ENCODE results near the gene RTN4.

Gene RTN4

GRCh38 chr2:55035716-55036115 lies 14.5 kb downstream of the RTN4 start:
- H3K27me3 Mint-ChIP-seq: no peaks in the 10 kb centered on the region

DNA sequence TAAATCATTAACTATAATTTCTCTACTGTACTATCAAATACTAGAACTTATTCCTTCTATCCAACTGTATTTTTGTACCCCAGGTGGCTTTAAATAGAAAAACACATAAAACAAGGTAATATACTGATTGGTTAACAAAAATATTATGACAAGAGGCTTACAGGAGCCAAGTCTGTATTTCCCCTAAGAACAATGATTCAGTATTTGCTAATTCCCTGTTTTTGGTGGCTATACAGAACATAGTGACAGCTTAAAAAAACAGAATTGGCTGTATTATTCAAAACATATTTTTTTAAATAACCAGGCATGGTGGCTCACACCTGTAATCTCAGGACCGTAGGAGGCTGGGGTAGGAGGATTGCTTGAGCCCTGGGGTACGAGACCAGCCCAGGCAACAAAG lies 16.3 kb downstream of the RTN4 start:
- peaks cover 38% of the 10 kb centered on the region for H3K36me3 Mint-ChIP-seq
- peaks cover 25% of the 10 kb centered on the region for H3K9me3 Mint-ChIP-seq
- no peak for DNase-seq
- CTCF ChIA-PET: no interaction called here
- no peak overlapping the region for H3K27ac Mint-ChIP-seq
- no peak overlapping the region for H3K4me3 Mint-ChIP-seq
- H3K4me1 Mint-ChIP-seq: peaks cover 42% of the 10 kb centered on the region
- no peaks in the 10 kb centered on the region for H3K27me3 Mint-ChIP-seq

More at GRCh38 chr2:55035716-55036115, 14.5 kb downstream of the RTN4 start:
- Mint-ChIP-seq H3K27ac (no peak overlapping the region), H3K36me3 (peaks cover 37% of the 10 kb centered on the region), H3K4me1 (peaks cover 42% of the 10 kb centered on the region), H3K4me3 (no peak overlapping the region), H3K9me3 (peaks cover 24% of the 10 kb centered on the region)
- CTCF ChIA-PET: no interaction called here
- no peak for DNase-seq

- Mint-ChIP-seq H3K36me3 (peaks cover 34% of the 10 kb centered on the region), H3K27ac (peak overlapping the region; percentile 19), H3K9me3 (peaks cover 18% of the 10 kb centered on the region), H3K4me3 (no peak overlapping the region), H3K27me3 (no peaks in the 10 kb centered on the region), H3K4me1 (peaks cover 38% of the 10 kb centered on the region)
- CTCF ChIA-PET: interaction anchor here (1.0 to 1.1 kb wide), 2 partner anchors 15 to 20 kb away, joined by 3 read pairs; no protein-coding TSS in a partner anchor
- DNase-seq: peak; percentile 24
Observed at GRCh38 chr2:55033076-55033742, 17.0 kb downstream of the RTN4 start.

- no peak overlapping the region for H3K4me3 Mint-ChIP-seq
- H3K36me3 Mint-ChIP-seq: peaks cover 21% of the 10 kb centered on the region
- H3K27ac Mint-ChIP-seq: no peak overlapping the region
- H3K9me3 Mint-ChIP-seq: peaks cover 9% of the 10 kb centered on the region
- no peak for DNase-seq
- no peaks in the 10 kb centered on the region for H3K27me3 Mint-ChIP-seq
- CTCF ChIA-PET: no interaction called here
- peaks cover 32% of the 10 kb centered on the region for H3K4me1 Mint-ChIP-seq
Observed at GRCh38 chr2:55031505-55031904, 18.7 kb downstream of the RTN4 start.

DNA sequence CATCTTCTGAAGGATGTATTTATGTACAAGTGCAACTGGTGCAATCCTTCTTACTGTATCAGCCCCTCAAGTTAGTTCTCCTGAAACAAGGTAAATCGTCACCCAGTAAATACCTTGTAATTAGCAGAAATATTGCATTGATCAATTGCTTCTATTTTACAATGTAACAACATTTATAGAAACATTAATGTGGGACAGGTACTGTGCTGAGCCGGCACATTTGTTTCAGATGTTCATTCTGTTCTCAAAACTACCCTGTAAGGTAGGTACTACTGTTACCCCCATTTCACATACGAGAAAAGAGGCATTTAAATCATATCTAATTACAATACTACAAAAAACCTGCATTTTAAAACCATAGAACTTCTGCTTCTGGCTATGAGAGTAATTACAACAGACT lies 19.5 kb downstream of the RTN4 start:
- Mint-ChIP-seq H3K4me1 (peaks cover 30% of the 10 kb centered on the region), H3K9me3 (peaks cover 8% of the 10 kb centered on the region), H3K36me3 (peaks cover 23% of the 10 kb centered on the region), H3K27me3 (no peaks in the 10 kb centered on the region), H3K4me3 (no peak overlapping the region), H3K27ac (no peak overlapping the region)
- no peak for DNase-seq
- CTCF ChIA-PET: no interaction called here

- no peak overlapping the region for H3K27ac Mint-ChIP-seq
- H3K9me3 Mint-ChIP-seq: peaks cover 3% of the 10 kb centered on the region
- no peak overlapping the region for H3K4me3 Mint-ChIP-seq
- H3K4me1 Mint-ChIP-seq: peaks cover 20% of the 10 kb centered on the region
- CTCF ChIA-PET: no interaction called here
- peaks cover 17% of the 10 kb centered on the region for H3K36me3 Mint-ChIP-seq
- H3K27me3 Mint-ChIP-seq: no peaks in the 10 kb centered on the region
- DNase-seq: no peak
Observed at GRCh38 chr2:55029098-55029497, 21.2 kb downstream of the RTN4 start.

DNA sequence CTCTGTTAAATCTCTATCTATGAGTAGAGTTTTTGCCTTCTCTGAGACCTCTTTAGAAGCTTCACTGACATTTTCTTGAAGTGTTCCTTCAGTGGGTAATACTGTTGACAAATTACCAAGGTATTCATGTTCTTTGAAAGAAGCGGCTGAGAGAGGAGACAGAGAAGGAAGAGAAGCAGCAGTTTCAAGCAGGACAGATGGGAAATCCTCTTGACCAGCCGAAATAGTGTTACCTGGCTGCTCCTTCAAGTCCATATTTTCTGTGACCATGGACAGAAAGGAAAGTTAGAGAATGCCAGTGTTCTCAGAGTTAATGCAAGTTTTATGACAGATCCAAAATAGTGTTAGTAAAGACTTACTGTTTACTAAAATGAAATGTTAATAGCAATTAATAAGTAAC lies 23.0 kb downstream of the RTN4 start:
- H3K27ac Mint-ChIP-seq: no peak overlapping the region
- no peaks in the 10 kb centered on the region for H3K27me3 Mint-ChIP-seq
- H3K4me3 Mint-ChIP-seq: no peak overlapping the region
- H3K36me3 Mint-ChIP-seq: peaks cover 11% of the 10 kb centered on the region
- H3K4me1 Mint-ChIP-seq: peaks cover 9% of the 10 kb centered on the region
- CTCF ChIA-PET: interaction anchor here (1.1 kb wide), 1 partner anchor 19 kb away, joined by 3 read pairs; no protein-coding TSS in a partner anchor
- DNase-seq: no peak
- peaks cover 3% of the 10 kb centered on the region for H3K9me3 Mint-ChIP-seq

- CTCF ChIA-PET: interaction anchor here (0.7 to 1.6 kb wide), 3 partner anchors 20 to 128 kb away, joined by 4 read pairs; no protein-coding TSS in a partner anchor
- Mint-ChIP-seq H3K36me3 (peaks cover 10% of the 10 kb centered on the region), H3K9me3 (peaks cover 3% of the 10 kb centered on the region), H3K4me3 (no peak overlapping the region), H3K27me3 (no peaks in the 10 kb centered on the region), H3K4me1 (peaks cover 3% of the 10 kb centered on the region), H3K27ac (peak overlapping the region; percentile 20)
- DNase-seq: no peak
Observed at GRCh38 chr2:55026202-55026601, 24.0 kb downstream of the RTN4 start.

- Mint-ChIP-seq H3K4me1 (peaks cover 3% of the 10 kb centered on the region), H3K27me3 (no peaks in the 10 kb centered on the region), H3K4me3 (no peak overlapping the region), H3K27ac (no peak overlapping the region), H3K36me3 (peaks cover 10% of the 10 kb centered on the region), H3K9me3 (peaks cover 3% of the 10 kb centered on the region)
- CTCF ChIA-PET: interaction anchor here (0.7 to 1.6 kb wide), 3 partner anchors 20 to 128 kb away, joined by 4 read pairs; no protein-coding TSS in a partner anchor
- DNase-seq: no peak
Observed at GRCh38 chr2:55025627-55026026, 24.6 kb downstream of the RTN4 start.

DNA sequence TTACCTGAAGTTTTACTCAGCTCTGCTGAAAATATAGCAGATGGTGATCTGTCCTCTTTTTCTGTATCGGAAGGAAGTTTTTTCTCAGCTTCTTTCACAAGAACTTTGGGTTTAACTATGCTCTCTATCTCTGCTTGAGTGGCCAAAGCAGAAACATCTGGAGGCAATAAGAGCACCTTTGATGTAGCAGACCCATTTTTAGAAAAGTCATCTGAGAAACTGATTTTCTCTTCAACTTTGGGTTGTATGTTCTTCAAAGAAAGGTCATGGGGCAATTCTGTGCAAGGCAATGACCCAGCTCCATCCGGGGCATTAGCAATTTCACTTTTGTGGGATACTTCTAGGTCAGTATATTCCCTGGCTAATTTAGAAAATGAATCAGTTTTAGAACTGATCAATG lies 25.2 kb downstream of the RTN4 start:
- CTCF ChIA-PET: interaction anchor here (1.6 kb wide), 1 partner anchor 24 kb away, joined by 4 read pairs; no protein-coding TSS in a partner anchor
- H3K27ac Mint-ChIP-seq: no peak overlapping the region
- DNase-seq: no peak
- peaks cover 3% of the 10 kb centered on the region for H3K4me1 Mint-ChIP-seq
- no peak overlapping the region for H3K4me3 Mint-ChIP-seq
- peaks cover 3% of the 10 kb centered on the region for H3K9me3 Mint-ChIP-seq
- peaks cover 14% of the 10 kb centered on the region for H3K36me3 Mint-ChIP-seq
- H3K27me3 Mint-ChIP-seq: no peaks in the 10 kb centered on the region

GRCh38 chr2:55022476-55022875 lies 27.8 kb downstream of the RTN4 start:
- Mint-ChIP-seq H3K36me3 (peaks cover 20% of the 10 kb centered on the region), H3K9me3 (no peaks in the 10 kb centered on the region), H3K4me3 (no peak overlapping the region), H3K27ac (no peak overlapping the region), H3K27me3 (no peaks in the 10 kb centered on the region), H3K4me1 (no peaks in the 10 kb centered on the region)
- no peak for DNase-seq
- CTCF ChIA-PET: no interaction called here

GRCh38 chr2:55019526-55020258 lies 30.6 kb downstream of the RTN4 start:
- Mint-ChIP-seq H3K27me3 (no peaks in the 10 kb centered on the region), H3K36me3 (peaks cover 15% of the 10 kb centered on the region), H3K9me3 (no peaks in the 10 kb centered on the region), H3K4me1 (peaks cover 2% of the 10 kb centered on the region), H3K27ac (no peak overlapping the region), H3K4me3 (no peak overlapping the region)
- no peak for DNase-seq
- CTCF ChIA-PET: no interaction called here

DNA sequence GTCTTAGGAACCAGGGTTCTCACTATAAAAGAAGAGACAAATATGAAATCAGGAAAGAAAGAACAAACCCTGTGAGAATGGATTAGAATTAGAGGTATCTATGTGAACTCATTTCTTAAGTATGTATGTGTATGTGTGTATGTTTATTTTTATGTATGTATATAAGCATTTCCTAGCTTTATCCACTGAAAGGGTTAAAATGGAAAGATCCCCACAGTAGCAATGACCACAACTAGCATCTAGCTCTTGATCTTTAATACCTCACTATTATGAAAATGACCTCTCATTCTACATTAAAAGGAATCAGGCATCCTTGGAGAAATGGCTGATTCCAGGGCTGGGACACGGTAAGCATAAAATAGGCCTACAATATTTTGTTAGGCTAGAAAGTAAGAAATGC lies 31.6 kb downstream of the RTN4 start:
- Mint-ChIP-seq H3K4me3 (no peak overlapping the region), H3K36me3 (peaks cover 15% of the 10 kb centered on the region), H3K9me3 (no peaks in the 10 kb centered on the region), H3K27me3 (no peaks in the 10 kb centered on the region), H3K27ac (no peak overlapping the region), H3K4me1 (peaks cover 2% of the 10 kb centered on the region)
- CTCF ChIA-PET: interaction anchor here (1.4 kb wide), 1 partner anchor 9 kb away, joined by 3 read pairs; no protein-coding TSS in a partner anchor
- DNase-seq: no peak

GRCh38 chr2:55017880-55018279 lies 32.4 kb downstream of the RTN4 start:
- peaks cover 15% of the 10 kb centered on the region for H3K36me3 Mint-ChIP-seq
- no peaks in the 10 kb centered on the region for H3K9me3 Mint-ChIP-seq
- H3K4me1 Mint-ChIP-seq: peaks cover 5% of the 10 kb centered on the region
- no peak for DNase-seq
- CTCF ChIA-PET: interaction anchor here (1.4 kb wide), 1 partner anchor 8 kb away, joined by 3 read pairs; no protein-coding TSS in a partner anchor
- no peaks in the 10 kb centered on the region for H3K27me3 Mint-ChIP-seq
- no peak overlapping the region for H3K4me3 Mint-ChIP-seq
- no peak overlapping the region for H3K27ac Mint-ChIP-seq
